COLO829 (cell line): ENCODE data around the gene SMG7.
A peak's percentile ranks its signal among the peaks of the same experiment; 100 is the strongest.
"Not testable (repeated sequence)": the region's sequence is repeated elsewhere in the genome, so short reads cannot be mapped to it uniquely, and the experiment has no call there.

Experiments
- DNase-seq: peaks from one replicate; pipeline ENCODE4 v3.0.0; 2012; ENCODE audit warnings: low spot score

Gene SMG7, protein sequence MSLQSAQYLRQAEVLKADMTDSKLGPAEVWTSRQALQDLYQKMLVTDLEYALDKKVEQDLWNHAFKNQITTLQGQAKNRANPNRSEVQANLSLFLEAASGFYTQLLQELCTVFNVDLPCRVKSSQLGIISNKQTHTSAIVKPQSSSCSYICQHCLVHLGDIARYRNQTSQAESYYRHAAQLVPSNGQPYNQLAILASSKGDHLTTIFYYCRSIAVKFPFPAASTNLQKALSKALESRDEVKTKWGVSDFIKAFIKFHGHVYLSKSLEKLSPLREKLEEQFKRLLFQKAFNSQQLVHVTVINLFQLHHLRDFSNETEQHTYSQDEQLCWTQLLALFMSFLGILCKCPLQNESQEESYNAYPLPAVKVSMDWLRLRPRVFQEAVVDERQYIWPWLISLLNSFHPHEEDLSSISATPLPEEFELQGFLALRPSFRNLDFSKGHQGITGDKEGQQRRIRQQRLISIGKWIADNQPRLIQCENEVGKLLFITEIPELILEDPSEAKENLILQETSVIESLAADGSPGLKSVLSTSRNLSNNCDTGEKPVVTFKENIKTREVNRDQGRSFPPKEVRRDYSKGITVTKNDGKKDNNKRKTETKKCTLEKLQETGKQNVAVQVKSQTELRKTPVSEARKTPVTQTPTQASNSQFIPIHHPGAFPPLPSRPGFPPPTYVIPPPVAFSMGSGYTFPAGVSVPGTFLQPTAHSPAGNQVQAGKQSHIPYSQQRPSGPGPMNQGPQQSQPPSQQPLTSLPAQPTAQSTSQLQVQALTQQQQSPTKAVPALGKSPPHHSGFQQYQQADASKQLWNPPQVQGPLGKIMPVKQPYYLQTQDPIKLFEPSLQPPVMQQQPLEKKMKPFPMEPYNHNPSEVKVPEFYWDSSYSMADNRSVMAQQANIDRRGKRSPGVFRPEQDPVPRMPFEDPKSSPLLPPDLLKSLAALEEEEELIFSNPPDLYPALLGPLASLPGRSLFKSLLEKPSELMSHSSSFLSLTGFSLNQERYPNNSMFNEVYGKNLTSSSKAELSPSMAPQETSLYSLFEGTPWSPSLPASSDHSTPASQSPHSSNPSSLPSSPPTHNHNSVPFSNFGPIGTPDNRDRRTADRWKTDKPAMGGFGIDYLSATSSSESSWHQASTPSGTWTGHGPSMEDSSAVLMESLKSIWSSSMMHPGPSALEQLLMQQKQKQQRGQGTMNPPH

DNA sequence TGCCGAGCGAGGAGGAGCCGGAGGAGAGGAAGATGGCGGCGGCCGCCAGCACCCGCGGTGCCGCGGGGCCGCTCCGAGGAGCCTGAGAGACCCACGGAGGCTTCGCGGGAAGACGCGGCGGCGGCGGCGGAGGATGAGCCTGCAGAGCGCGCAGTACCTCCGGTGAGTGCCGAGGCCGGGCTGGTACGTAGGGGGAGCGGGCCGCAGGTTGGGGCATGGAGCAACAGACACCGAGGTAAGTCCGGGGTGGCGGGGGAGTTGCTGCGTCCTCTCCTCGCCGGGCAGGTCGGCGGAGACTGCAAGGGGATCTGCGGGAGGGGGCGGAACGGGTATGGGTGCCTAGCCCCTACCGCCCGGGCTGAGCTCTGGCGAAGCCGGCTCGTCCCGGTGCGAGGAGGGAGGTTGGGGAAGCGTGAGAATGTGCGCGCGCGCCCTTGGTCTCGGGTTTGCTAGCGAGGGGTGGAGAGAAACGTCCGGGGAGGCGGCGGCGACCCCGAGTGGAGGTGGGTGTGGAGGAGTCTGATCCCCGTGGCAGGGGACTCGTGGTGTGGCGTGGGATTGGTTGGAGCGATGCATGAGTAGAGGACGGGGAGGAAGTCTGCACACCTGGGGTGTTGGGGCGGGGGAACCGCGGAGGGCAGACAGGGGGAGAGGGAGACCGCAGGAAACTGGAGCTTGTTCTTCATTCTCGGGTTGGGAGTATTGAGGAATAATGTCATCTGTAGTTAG lies at the start of gene SMG7:
Gene SMG7, plus strand, starts transcription at position 12 of the 729 bp plus-strand sequence. Its CDS starts 122 bp downstream, at position 134.
- peak; percentile 24 for DNase-seq

DNA sequence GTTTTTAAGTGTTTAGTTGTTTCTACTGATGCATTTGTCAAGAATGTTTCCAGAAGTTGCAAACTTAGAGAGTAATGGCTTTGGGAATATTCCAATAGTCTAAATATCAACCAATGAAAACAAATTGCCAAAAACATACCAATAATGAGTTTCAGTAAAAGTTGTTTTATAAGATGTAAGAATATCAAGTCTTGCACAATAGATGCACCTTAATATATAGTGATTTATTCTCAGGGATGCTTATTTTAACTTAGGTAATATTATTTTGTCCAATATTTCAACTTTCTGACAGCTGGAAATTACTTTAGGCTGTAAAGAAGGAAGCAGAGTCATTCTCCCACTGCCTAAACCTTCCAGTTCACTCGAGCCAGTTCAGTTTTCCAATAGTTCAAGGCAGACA lies 48.8 kb upstream of the SMG7 start:
- DNase-seq = no peak

DNA sequence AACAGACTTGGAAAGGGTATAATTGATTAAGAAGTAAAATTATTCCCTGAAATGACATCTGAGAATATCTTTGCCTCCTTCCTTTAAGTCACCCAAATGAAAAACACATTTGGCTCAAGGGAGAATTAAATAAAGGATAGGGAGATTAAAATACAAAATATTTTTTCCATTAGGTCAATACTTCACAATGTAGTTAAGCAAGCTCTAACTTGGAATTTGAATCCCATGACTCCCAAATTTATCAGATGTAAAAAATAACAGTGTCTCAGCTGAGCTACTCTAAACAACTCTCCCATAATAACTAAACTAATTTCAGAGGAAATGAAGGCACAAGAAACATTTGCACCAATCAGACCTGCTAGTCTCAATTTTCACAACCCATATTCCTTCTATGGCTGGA lies 47.6 kb upstream of the SMG7 start:
- DNase-seq = no peak

DNA sequence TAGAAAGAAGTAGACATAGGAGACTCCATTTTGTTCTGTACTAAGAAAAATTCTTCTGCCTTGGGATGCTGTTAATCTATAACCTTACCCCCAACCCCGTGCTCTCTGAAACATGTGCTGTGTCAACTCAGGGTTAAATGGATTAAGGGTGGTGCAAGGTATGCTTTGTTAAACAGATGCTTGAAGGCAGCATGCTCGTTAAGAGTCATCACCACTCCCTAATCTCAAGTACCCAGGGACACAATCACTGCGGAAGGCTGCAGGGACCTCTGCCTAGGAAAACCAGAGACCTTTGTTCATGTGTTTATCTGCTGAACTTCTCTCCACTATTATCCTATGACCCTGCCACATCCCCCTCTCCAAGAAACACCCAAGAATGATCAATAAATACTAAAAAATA lies 44.7 kb upstream of the SMG7 start:
- not testable (repeated sequence) for DNase-seq

DNA sequence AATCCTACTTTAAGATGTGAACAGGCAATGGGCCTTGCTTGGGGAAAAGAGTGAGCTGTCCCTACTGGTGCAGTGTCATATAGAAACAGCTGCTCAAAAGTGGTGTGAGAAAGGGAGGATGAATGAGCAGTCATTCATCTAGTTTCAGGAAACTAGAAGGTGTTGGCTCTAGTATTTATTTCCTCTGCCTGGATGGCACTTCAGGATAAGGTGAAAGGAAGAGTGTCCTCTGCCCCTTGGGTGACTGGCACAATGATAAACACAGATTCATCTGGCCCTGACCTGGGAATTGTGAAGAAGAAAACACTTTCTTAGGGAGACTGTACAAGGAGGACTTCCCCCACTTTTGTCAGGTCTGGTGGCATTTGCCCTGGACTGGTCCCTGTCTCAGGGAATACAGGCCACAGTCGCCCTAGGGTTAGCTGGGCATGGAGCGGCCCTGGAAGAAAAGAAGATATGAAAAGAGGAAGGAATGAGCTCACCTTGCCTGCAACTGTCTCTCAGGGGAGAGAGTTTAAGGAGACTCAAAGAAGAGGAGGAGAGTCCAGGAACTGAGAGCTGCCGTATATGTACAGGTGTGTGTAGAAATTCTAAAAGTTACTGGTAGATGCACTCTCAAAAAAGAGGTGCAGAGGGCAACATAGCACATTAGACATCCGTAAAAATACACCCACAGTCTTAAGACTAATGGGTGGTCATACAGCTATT lies 40.3 kb upstream of the SMG7 start:
- no peak for DNase-seq

DNA sequence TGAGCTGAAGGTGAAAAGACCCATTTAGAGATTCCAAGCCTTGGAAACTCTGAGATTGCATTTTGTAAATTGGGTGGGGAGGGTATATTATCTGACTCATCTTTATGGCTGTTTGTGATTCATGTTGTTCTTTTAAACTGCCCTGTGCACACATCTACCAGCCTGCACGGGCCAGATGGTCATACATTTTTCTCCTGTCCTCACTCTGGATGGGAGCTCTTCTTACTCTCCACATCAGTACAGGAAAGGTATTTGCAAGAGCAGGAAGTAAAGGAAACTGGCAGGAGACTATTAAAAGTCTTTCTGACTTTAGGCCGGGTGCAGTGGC lies 39.8 kb upstream of the SMG7 start:
- no peak for DNase-seq

DNA sequence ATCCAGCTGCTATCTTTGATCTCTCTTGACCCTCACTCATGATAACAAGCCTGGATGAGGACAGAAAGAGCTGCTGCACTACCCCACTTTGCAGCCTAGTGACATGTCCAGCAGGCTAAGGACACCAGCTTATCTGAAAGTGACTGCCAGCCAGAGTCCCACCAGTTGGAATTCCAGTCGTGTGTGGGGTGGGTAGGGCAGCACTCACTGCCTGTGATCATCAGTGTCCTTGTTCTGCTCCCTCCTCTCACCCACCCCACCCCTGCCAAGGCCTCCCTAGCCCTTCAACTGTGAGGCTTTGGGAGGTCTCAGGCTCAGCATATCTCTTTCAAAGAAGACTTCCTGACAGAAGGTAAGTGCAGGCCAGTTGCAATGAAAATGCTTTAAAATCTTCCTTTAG lies 38.6 kb upstream of the SMG7 start:
- no peak for DNase-seq

DNA sequence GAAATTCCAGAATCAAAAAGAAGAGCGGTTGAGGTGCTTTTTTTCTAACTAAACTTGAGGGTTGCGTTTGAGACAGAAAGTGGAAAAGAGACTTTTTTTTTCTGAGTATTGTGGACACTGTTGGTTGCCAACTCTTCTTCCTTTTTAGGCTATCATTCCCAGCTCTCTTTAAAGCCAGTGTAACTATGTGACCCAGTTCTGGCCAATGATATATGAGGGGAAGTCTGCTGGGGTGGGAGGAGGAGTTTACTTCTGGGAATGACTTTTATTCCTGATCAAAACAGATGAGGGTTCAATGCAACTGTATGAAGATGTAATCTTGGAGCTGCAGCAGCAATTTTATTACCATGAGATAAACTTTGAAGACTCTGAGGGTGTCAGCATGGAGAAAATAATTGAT lies 36.8 kb upstream of the SMG7 start:
- no peak for DNase-seq

DNA sequence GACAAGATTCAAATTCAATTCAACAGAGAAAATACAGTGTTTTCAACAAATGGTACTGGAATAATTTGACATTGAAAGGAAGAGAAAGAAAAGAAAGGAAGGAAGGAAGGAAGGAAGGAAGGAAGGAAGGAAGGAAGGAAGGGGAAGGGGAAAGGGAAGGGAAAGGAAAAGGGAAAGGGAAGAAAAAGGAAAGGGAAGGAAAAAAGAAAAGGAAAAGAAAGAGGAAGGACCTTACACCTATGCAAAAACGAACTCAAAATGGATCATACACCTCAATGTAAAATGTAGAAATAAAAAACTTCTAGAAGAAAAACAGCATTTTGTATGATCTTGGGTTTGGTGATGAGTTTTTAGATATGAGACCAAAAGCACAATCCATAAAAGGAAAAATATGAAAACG lies 34.2 kb upstream of the SMG7 start:
- no peak for DNase-seq

DNA sequence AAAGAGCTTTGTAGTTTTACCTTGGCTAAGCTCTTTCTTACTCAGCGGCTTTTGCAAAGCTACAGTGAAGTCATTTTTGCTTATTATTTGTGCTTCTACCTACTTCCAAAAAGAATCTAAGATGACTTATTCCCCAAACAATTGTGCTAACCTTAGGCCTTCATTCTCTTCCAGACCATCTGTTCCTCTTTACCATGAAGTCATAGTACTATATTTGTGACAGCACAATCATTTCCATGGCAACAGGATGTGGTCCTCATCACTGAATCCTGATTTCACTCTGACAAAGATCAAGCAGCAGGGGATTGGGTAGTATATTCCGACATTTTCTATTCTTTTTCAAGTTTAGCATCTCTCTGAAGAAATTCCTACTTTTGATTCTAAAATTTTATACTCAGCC lies 29.3 kb upstream of the SMG7 start:
- DNase-seq = no peak

DNA sequence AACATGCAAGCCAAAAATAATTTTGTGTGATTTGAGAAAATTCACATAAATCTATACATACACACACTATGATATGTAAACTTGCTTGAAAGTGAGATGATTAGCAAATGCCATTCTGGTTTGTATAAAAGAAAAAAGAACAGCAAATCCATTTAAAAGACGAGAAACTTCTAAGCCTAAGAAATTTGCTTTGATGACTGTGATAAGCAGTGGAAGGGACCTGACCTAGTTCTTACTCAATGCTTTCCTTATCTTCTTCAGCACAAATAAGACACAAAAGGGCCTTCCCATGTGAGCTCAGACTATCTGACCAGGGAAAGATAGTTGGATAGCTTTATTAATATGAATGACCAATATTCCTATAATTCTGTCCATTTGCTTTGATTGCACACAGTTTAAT lies 28.8 kb upstream of the SMG7 start:
- DNase-seq = no peak

DNA sequence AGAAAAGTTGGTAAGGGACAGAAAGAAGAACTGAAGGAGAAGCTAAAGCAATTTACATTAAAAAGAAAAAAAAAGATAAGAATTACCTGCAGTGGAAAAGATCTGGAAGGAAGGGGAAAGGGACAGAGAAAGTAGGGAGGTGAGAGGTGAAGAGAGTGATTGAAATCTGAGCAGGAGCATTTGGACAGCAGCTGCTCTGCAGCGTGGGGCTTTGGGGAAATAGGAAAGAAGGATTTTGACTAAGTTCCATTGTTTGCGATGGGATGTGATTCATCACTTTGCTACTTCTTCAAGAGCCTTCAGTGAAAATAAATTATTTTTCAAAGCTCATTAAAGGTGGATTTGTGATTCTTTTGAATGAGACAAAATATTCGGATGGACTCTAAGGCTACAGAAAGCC lies 28.1 kb upstream of the SMG7 start:
- DNase-seq = peak; percentile 65

DNA sequence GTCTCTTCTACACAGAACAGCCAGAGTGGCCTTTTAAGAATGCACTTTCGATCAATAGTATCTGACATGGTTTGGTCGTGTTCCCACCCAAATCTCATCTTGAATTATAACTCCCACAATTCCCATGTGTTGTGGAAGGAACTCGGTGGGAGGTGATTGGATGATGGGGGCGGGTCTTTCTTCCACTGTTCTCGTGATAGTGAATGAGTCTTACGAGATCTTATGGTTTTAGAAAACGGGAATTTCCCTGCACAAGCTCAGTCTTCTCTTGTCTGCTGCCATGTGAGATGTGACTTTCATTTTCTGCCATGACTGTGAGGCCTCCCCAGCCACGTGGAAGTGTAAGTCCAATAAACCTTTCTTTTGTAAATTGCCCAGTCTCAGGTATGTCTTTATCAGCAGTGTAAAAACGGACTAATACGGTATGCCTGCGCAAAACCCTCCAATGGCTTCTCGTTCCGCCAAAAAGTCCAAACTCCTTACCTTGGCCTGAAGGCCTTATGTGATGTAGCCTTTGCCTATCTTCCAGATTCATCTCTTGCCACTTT lies 23.0 kb upstream of the SMG7 start:
- DNase-seq = no peak

DNA sequence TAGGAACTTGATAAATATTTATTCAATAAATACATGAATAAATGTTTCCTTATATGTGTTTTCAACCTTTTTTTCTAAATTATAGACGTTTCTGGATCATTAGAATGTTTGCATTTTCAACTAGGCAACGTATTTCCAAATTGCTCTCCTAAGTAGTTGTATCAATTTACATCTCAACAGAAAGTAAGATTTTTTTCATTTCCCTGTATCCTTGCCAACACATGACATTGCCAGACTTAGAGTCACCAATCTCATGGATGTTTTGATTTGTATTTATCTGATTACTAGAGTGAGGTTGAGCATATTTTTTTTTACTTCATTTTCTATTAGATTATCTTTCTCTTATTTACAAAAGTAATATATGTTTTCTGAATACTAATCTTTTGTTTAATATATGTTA lies 22.2 kb upstream of the SMG7 start:
- no peak for DNase-seq

DNA sequence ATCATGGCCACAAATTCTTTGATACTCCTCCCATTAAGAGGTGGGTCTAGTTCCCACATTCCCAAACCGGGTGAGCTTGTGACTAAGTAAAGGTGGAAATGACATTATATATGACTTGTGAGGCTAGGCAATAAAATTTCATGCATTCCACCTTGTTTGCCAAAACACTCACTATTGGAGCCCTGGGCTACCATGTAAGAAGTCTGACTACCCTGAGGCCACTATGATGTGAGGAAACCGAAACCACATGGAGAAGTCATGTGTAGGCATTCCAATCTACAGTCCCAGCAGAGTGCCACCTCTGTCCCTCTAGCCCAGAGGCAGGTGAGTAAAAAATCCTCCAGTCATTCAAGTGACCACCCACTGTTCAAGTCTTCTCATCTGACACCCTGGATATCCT lies 17.9 kb upstream of the SMG7 start:
- no peak for DNase-seq

DNA sequence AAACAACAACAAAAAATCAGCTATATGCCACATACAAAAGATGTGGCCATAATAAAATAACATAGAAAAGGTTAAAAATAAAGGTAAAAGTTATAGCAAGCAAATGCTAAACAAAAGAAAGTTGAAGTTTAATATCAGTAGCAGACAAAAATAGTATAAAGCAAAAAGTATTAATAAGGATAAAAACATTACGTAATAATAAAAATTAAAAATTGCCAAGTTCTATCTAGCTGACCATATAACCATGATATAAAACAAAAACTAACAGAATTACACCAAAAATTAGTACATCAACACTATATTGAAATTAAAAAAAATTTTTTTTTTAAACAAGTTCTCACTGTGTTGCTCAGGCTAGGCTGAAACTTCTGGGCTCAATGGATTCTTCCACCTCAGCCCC lies 15.5 kb upstream of the SMG7 start:
- DNase-seq = no peak

DNA sequence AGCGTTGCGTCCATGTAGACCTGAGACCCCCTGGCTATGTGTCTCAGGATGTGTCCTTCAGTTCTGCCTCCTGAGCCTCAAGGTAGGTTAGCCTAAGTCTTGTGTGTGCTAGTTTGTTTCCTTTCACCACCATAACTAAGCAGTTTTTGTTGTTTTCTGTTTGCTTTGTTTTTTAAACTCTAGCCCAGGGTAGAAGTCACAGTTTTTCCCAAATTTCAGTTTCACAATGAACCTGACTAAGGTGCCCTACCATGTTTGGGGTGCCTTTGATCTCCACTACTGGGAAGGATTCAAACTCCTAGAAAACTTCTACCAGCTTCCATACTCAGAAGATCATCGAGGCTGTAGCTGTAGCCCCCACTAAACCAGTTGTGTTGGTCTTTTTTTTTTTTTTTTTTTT lies 14.8 kb upstream of the SMG7 start:
- no peak for DNase-seq

DNA sequence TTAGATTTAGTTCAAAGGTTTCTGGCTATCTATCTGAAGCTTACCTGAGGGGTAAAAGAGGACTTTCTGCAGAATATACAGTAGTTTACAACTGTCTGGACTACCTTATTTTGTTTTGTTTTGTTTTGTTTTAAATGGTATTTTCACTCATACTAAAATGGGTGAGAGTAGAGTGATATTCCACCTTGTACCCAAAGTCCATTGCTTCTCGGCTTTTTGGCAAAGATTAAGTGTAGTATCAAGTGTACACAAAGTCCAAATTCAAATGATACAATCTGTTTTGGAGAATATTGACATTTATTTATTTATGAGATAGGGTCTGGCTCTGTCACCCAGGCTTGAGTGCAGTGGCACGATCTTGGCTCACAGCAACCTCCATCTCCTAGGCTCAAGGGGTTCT lies 11.7 kb upstream of the SMG7 start:
- no peak for DNase-seq

DNA sequence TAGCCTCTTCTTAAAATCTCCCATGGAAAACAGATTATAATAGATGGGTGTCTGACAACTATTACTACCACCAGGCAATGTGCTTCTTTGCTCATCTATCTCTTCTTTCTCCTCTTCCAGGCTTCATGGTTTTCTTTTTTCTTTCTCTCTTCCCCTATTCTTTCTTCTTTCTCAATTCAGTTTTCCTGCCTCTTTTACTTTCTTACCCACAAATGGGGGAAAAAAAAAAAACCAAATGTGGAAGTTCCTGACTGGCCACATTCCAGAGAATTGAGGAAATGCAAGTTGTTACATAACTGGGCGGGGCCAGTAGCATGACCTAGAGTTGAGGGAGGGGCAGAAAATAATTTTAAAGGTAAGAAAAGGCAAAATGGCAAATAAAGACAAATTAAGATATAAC lies 10.9 kb upstream of the SMG7 start:
- DNase-seq = no peak

DNA sequence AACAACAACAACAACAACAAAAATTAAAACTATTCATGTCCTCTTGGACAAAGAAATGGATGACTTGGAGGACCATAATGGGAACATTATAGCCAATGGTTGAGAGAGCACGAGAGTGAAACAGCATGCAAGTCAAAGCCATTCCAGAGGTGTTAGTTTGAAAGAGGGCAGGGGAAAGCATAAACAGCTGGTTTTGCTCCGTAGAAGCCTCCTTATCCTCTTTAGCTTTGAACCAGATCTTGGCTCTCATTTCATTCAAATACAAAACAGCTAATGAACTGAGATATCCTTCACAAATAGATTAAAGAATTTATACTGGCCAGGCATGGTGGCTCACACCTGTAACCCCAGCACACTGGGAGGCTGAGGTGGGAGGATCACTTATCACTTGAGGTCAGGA lies 8.7 kb upstream of the SMG7 start:
- DNase-seq = no peak

DNA sequence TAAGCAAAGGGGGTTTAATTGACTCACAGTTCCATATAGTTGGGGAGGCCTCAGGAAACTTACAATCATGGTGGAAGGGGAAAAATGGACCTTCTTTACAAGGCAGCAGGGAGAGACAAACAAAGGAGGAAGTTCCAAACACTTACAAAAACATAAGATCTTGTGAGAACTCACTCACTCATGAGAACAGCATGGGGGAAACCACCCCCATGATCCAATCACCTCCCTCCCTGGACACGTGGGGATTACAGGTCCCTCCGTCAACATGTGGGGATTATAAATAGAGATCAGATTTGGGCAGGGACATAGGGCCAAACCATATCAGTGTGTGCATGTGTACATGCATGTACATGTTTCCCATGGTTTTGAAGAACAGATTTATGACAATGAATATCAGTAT lies 5.5 kb upstream of the SMG7 start:
- DNase-seq = no peak
